HL-60 (cell line): ENCODE results near the gene SIPA1L3.

Experiments used
- DNase-seq, 2 experiments: peaks; one replicate each; pipeline ENCODE4 v3.0.0-alpha.2; 2010 to 2020; ENCODE audit warnings: low read depth in 1 of 2, low spot score in 1 of 2
- H3K27ac ChIP-seq: fragments of 250-450 bp; sonication (Bioruptor Pico); replicated peaks from 2 replicates; pipeline ENCODE4 v1.5.1; 2020; ENCODE audit warnings: mild to moderate bottlenecking, moderate library complexity
- H3K27me3 ChIP-seq: fragments of 250-450 bp; sonication (Bioruptor Pico); 2 replicates; pipeline ENCODE4 v1.5.1; 2021; ENCODE audit warnings: mild to moderate bottlenecking, moderate library complexity; ENCODE audit not compliant: insufficient read depth, poor library complexity, severe bottlenecking
- H3K4me3 ChIP-seq: replicated peaks from 2 replicates; pipeline ENCODE4 v1.5.1; 2011; ENCODE audit warnings: mild to moderate bottlenecking, control low read depth, low read length; ENCODE audit not compliant: insufficient read depth
- GABPA ChIP-seq: IDR thresholded peaks from 2 replicates; pipeline ENCODE4 v1.6.1; 2012; ENCODE audit warnings: low read depth
- POLR2AphosphoS5 ChIP-seq: IDR thresholded peaks from 2 replicates; pipeline ENCODE4 v1.6.1; 2012; ENCODE audit warnings: low read depth
- SPI1 ChIP-seq: IDR thresholded peaks from 2 replicates; pipeline ENCODE4 v1.6.1; 2012; ENCODE audit warnings: low read depth, mild to moderate bottlenecking, borderline replicate concordance
- TF ChIP-seq, protein P1 (sequence below): IDR thresholded peaks from 2 replicates; pipeline ENCODE4 v1.6.1; 2012; ENCODE audit warnings: low read depth; ENCODE audit not compliant: insufficient replicate concordance
- TF ChIP-seq, protein P2 (sequence below): IDR thresholded peaks from one replicate; pipeline ENCODE4 v1.5.1; 2011; ENCODE audit warnings: low read length, control low read depth, inconsistent platforms; ENCODE audit not compliant: insufficient read depth

SIPA1L3 gene

DNA sequence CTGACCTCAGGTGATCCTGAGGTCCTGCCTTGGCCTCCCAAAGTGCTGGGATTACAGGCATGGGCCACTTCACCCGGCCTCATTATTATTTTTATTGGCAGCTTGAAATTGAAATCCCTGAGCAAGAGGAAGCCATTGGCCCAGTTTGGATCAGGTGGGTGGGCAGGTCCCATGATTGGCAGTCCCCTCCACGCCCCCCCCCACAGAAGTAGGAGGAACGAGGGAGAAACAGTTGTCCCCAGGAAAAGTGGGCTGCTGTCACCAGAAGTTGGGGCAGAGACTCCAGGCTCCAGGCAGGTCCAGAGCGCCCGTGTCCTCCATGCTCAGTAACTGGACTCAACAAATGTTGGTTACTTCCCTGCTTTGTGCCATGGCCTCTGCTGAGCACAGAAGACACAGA lies 70.4 kb downstream of the SIPA1L3 start:
- DNase-seq = no peak
- Histone ChIP-seq H3K4me3 (no peak overlapping the region), H3K27ac (no peak overlapping the region), H3K27me3 (no peaks in the 10 kb centered on the region)
- TF ChIP-seq SPI1 (no peak), POLR2AphosphoS5 (no peak), GABPA (no peak)
- TF ChIP-seq, protein P1, sequence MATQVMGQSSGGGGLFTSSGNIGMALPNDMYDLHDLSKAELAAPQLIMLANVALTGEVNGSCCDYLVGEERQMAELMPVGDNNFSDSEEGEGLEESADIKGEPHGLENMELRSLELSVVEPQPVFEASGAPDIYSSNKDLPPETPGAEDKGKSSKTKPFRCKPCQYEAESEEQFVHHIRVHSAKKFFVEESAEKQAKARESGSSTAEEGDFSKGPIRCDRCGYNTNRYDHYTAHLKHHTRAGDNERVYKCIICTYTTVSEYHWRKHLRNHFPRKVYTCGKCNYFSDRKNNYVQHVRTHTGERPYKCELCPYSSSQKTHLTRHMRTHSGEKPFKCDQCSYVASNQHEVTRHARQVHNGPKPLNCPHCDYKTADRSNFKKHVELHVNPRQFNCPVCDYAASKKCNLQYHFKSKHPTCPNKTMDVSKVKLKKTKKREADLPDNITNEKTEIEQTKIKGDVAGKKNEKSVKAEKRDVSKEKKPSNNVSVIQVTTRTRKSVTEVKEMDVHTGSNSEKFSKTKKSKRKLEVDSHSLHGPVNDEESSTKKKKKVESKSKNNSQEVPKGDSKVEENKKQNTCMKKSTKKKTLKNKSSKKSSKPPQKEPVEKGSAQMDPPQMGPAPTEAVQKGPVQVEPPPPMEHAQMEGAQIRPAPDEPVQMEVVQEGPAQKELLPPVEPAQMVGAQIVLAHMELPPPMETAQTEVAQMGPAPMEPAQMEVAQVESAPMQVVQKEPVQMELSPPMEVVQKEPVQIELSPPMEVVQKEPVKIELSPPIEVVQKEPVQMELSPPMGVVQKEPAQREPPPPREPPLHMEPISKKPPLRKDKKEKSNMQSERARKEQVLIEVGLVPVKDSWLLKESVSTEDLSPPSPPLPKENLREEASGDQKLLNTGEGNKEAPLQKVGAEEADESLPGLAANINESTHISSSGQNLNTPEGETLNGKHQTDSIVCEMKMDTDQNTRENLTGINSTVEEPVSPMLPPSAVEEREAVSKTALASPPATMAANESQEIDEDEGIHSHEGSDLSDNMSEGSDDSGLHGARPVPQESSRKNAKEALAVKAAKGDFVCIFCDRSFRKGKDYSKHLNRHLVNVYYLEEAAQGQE = no peak
- TF ChIP-seq, protein P2, sequence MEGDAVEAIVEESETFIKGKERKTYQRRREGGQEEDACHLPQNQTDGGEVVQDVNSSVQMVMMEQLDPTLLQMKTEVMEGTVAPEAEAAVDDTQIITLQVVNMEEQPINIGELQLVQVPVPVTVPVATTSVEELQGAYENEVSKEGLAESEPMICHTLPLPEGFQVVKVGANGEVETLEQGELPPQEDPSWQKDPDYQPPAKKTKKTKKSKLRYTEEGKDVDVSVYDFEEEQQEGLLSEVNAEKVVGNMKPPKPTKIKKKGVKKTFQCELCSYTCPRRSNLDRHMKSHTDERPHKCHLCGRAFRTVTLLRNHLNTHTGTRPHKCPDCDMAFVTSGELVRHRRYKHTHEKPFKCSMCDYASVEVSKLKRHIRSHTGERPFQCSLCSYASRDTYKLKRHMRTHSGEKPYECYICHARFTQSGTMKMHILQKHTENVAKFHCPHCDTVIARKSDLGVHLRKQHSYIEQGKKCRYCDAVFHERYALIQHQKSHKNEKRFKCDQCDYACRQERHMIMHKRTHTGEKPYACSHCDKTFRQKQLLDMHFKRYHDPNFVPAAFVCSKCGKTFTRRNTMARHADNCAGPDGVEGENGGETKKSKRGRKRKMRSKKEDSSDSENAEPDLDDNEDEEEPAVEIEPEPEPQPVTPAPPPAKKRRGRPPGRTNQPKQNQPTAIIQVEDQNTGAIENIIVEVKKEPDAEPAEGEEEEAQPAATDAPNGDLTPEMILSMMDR = no peak

DNA sequence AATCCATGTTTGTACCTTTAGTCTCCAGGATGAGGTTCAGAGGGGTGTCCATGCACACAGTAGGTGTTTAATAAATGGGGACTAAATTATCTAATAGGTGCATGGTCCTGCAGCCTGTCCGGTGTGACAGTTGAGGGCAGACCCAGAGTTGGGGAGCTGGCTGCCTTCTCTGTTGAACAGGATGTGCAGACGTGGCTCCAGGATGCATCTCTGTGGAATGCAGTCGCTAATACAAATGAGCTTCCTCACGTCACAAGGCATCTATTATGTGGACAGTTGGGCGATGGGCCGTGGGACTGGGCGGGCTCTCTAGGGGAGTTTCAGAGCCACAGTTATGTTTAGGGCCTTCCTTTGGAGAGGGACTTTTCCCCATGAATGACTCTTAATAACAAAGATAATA lies 71.0 kb downstream of the SIPA1L3 start:
- DNase-seq = no peak
- TF ChIP-seq POLR2AphosphoS5 (no peak), GABPA (no peak), SPI1 (no peak)
- TF ChIP-seq, protein P2 = no peak
- TF ChIP-seq, protein P1 = no peak
- Histone ChIP-seq H3K4me3 (no peak overlapping the region), H3K27ac (no peak overlapping the region), H3K27me3 (no peaks in the 10 kb centered on the region)

DNA sequence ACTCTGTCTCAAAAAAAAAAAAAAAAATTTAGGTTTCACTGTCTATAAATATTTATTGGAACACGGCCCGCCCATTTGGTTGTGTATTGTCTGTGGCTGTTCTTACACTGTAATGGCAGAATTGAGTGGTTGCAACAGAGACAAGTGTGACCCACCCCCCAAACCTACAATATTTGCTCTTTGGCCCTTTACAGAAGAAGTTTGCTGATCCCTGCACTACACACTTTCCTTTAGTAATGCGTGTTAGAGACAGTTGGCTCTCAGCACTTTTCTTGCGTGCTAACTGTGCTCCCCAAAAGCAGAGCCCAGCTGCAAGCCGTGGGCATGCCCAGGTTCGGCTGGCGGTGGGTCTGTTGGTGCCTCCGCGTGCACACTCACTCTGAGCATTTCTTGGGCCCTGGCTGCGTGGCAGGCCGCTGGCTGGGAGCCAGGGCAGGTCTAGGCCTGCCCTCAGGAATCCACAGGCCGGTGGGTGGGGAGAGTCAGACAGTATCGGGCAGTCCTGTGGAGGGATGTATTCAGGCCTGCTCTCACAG lies 72.6 kb downstream of the SIPA1L3 start:
- no peaks in the 10 kb centered on the region for H3K27me3 ChIP-seq
- no peak for TF ChIP-seq GABPA
- TF ChIP-seq SPI1 = no peak
- no peak for TF ChIP-seq POLR2AphosphoS5
- TF ChIP-seq, protein P2 = no peak
- TF ChIP-seq, protein P1 = no peak
- H3K4me3 ChIP-seq = no peak overlapping the region
- DNase-seq = no peak
- no peak overlapping the region for H3K27ac ChIP-seq
